ENCODE measurements around the gene DPYD. TPM values are rescaled to one million over a fixed set of nuclear protein-coding genes. Genes with fewer than 3 reads are reported as not detected.

DPYD gene
- total RNA-seq, 2 donors from 2014 or later = 9.2 to 17.5 TPM

DNA sequence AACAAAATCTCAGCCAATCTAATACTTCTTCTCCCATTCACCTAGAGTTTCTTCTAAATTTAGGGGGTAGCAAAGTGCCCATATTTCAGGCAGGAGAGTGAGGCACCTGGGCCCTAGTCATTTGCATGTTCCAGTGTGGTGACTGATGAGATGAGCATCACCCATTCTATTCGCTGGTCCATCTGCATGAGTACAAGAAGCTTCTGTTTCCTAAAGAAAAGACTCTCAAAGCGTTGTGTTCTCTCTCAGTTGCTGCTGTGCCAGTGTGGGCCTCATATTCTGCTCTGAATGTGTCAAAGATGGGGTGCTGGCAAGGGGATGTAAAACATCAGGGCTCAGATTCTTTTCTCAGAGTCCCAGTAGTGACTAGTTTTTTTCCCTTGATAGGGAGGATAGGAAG is 16.1 kb upstream of the DPYD start:
- Histone ChIP-seq H3K9ac (ENCODE audit: extremely low read depth, low read length, poor library complexity, severe bottlenecking) (no peak overlapping the region), H3K27ac (ENCODE audit: low read depth, low read length) (no peak overlapping the region), H3K27me3 (ENCODE audit: control insufficient read depth, insufficient read depth, low read length, poor library complexity, severe bottlenecking) (no peaks in the 10 kb centered on the region), H3K36me3 (ENCODE audit: control insufficient read depth, insufficient read depth, low read length) (no peaks in the 10 kb centered on the region), H3K4me1 (ENCODE audit: control insufficient read depth, insufficient read depth, low read length) (no peaks in the 10 kb centered on the region), H3K4me3 (ENCODE audit: low read length) (no peak overlapping the region), H3K9me3 (ENCODE audit: control insufficient read depth, low read length) (no peaks in the 10 kb centered on the region)
- H3K27me3 Mint-ChIP-seq (ENCODE audit: insufficient read depth) = no peaks in the 10 kb centered on the region
- H3K36me3 Mint-ChIP-seq (ENCODE audit: low read depth) = no peaks in the 10 kb centered on the region
- no peak overlapping the region for H3K27ac Mint-ChIP-seq
- H3K4me3 Mint-ChIP-seq = no peak overlapping the region
- H3K9me3 Mint-ChIP-seq = no peaks in the 10 kb centered on the region
- no peak for DNase-seq
- no peak for TF ChIP-seq CTCF (conservative IDR thresholded peaks at IDR 0.05)
- H3K4me1 Mint-ChIP-seq = peaks cover 2% of the 10 kb centered on the region
- 83 to 96% methylated on average over 2 of the region's 2 CpGs for WGBS, 2 experiments (ENCODE audit: insufficient coverage in 1 of 2, insufficient read length in 1 of 2)

DNA sequence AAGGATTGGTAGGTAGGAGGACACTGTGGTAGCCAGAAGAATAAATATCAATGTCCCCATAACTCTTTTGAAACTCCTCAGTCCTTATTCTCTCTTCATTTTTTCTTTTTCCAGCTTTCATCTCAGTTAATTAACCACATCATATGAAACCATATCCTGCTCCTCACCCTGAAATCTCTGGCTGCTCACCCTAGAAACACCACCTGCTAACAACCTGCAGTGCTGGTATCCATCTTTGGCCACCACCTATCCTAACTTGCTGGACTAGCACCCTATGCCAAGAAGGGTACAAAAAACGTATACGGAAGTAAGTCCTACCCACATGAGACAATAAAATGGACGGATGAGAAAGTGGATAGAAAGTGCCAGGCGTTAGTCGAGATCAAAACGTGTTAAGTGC is 13.7 kb upstream of the DPYD start:
- Mint-ChIP-seq H3K36me3 (ENCODE audit: low read depth) (no peaks in the 10 kb centered on the region), H3K9me3 (no peaks in the 10 kb centered on the region), H3K27me3 (ENCODE audit: insufficient read depth) (no peaks in the 10 kb centered on the region), H3K27ac (no peak overlapping the region), H3K4me3 (no peak overlapping the region), H3K4me1 (no peaks in the 10 kb centered on the region)
- no peaks in the 10 kb centered on the region for H3K9me3 ChIP-seq (ENCODE audit: control insufficient read depth, low read length)
- H3K27ac ChIP-seq (ENCODE audit: low read depth, low read length) = no peak overlapping the region
- no peaks in the 10 kb centered on the region for H3K27me3 ChIP-seq (ENCODE audit: control insufficient read depth, insufficient read depth, low read length, poor library complexity, severe bottlenecking)
- 95% methylated on average over 4 to 6 of the region's 6 CpGs for WGBS, 2 experiments (ENCODE audit: insufficient coverage in 1 of 2, insufficient read length in 1 of 2)
- H3K4me1 ChIP-seq (ENCODE audit: control insufficient read depth, insufficient read depth, low read length) = no peaks in the 10 kb centered on the region
- H3K9ac ChIP-seq (ENCODE audit: extremely low read depth, low read length, poor library complexity, severe bottlenecking) = no peak overlapping the region
- no peak for DNase-seq
- TF ChIP-seq CTCF (conservative IDR thresholded peaks at IDR 0.05) = no peak
- H3K4me3 ChIP-seq (ENCODE audit: low read length) = no peak overlapping the region
- H3K36me3 ChIP-seq (ENCODE audit: control insufficient read depth, insufficient read depth, low read length) = no peaks in the 10 kb centered on the region

DNA sequence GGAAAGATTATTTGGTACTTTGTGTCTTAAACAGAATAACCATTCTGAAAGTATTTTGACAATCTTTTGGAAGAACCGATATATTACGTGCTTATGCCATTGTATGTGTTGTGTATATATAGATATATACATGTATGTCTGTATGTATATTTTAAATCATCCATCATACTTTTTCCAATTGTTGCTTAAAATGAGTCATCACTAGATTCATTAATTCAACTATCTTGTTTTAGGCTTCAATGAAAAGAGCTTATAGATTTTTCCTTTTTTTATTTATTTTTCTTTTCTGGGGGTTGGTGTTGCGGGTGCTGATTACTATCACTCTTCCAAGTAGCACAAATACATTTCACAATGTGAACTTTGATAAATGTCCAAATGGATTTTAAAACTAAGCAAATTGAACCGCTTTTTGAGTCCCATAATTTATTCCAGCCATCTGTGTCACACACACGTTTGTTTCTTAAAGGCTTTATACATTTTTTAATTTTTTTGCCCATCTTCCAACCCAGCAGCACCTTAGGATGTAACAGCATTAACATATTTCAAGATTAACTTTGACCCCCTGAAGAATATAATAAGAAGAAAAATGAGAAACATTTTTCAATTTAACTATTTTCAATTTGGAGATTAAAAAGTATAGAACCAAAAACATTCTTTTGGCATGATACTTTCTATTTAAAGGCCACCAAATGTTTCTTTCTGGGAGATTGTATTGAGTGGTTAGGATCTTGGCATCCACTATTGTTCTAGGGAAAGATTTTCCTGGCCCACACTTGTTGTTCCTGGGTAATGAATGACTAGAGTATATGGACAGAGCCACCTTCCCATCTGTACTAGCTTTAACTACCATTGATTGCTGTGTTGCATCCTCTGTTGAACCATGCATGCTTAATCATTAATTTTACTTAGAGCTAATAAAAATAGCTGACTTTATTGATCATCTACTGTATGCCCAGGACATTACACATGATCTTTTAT is 9.3 kb upstream of the DPYD start:
- no peaks in the 10 kb centered on the region for H3K4me1 Mint-ChIP-seq
- no peaks in the 10 kb centered on the region for H3K9me3 Mint-ChIP-seq
- H3K4me1 ChIP-seq (ENCODE audit: control insufficient read depth, insufficient read depth, low read length) = no peaks in the 10 kb centered on the region
- no peaks in the 10 kb centered on the region for H3K27me3 Mint-ChIP-seq (ENCODE audit: insufficient read depth)
- 83 to 88% methylated on average over 1 to 3 of the region's 5 CpGs for WGBS, 2 experiments (ENCODE audit: insufficient coverage in 1 of 2, insufficient read length in 1 of 2)
- no peak overlapping the region for H3K9ac ChIP-seq (ENCODE audit: extremely low read depth, low read length, poor library complexity, severe bottlenecking)
- H3K36me3 Mint-ChIP-seq (ENCODE audit: low read depth) = no peaks in the 10 kb centered on the region
- no peaks in the 10 kb centered on the region for H3K27me3 ChIP-seq (ENCODE audit: control insufficient read depth, insufficient read depth, low read length, poor library complexity, severe bottlenecking)
- no peaks in the 10 kb centered on the region for H3K9me3 ChIP-seq (ENCODE audit: control insufficient read depth, low read length)
- H3K4me3 Mint-ChIP-seq = no peak overlapping the region
- DNase-seq = no peak
- H3K27ac ChIP-seq (ENCODE audit: low read depth, low read length) = no peak overlapping the region
- TF ChIP-seq CTCF (conservative IDR thresholded peaks at IDR 0.05) = no peak
- H3K4me3 ChIP-seq (ENCODE audit: low read length) = no peak overlapping the region
- no peak overlapping the region for H3K27ac Mint-ChIP-seq
- no peaks in the 10 kb centered on the region for H3K36me3 ChIP-seq (ENCODE audit: control insufficient read depth, insufficient read depth, low read length)

All from endodermal cell (in vitro differentiated cells).